Activated CD8-positive, alpha-beta memory T cell treated with anti-CD3 and anti-CD28 coated beads for 1 hour (primary cell): ENCODE measurements around the gene ZNF467.
A peak's percentile ranks its signal among the peaks of the same experiment; 100 is the strongest.

Experiments
- DNase-seq, 2 donors: peaks; one replicate each; pipeline ENCODE4 v3.0.0-alpha.2; 2020; ENCODE audit warnings: low read depth in 1 of 2; ENCODE audit errors: extremely low read depth in 1 of 2

Gene ZNF467

DNA sequence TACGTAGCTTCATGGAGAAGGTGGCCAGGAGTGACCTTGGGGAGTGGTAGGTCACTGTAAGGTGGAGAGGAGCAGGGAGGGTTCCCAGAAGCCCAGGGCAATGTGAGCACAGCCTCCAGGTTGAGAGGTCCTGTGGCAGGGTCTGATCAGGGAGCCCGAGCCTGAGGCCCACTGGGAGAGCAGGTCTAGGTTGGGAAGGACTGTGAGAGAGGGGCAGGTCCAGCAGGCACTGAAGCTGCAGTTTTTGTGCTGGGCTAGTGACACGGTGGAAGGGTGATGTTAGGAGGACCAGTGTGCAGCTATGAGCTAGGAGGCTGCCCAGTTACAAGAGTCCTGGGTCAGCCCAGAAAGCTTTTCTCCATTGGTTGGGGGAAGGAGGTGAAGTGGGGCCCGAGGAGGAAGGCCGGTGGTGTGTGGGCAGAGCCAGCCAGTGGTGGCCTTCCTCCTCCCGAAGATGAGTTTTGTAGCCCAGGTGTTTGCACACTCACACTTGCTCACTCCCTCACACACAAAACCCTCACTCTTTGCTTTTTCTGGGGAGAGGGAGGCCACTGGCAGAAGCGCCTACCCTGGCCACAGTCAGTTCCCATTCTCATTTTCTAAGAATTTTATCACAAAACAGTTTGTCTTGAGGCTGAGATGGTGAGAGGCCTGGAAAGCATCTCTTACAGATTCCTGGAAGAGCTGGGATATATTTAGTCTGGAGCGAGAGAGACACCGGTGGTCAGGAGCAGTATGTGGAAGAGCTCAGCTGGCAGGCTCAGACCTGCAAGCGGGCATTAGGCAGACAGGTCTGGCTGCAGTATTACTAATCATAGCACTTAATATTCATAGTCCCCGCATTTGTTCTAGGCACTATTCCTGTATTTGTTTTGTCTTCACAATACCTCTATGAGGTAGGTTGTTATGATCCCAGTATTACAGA, 57.1 kb downstream of the ZNF467 start:
- no peak for DNase-seq

DNA sequence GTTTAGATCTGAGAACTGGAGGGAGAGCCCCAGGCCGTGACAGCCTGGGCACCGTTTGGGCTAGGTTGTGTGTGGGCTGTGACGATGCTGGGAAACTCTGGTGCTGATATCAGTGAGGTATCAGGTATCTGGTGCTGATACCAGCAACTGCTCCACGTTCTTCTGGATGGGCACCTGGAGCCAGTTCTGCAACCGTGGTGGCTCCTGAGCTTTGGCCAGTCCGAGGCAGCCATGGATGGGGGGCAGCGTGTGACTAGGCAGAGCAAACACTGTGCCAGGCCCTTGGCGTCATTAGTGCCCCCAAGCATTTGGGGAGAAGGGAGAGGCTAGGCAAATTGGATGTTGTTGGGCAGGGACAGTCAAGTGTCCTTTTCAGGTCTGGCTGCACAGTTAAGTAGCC, 57.9 kb downstream of the ZNF467 start:
- DNase-seq = no peak

DNA sequence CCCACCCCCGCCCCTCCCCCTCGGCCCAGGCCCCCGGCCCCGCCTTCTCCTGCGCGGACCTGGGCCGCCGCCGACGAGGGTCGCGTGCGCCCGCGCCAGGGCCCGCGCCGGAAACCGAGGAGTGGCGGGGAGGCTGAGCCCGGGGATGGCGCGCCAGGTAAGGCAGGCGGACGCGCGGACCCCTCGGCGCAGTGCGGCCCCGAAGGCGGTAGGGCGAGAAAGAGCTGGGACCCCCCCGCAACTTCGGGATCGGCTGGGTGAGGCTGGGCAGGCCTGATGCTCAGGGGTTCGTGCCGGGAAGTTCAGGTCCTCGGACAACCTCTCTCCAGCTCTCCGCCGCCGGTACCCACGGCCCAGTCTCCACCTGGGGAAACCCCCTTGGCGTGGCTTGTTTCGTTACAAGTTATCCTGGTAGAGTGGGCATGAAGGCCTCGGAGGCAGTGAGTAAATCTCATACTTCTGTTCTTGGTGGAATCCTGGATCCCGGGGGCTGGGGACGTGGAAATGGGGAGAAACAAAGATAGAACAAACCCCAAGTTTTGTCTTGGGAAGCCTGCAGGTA, 58.4 kb downstream of the ZNF467 start:
- peak in 1 of 2 donors; percentile 17 for DNase-seq
